ENCODE data around the gene ETNK2.

ETNK2 gene

GRCh38 chr1:204167730-204168129 is 15.9 kb upstream of the ETNK2 start:
- no CpG with 5 or more reads among the region's 5 CpGs for WGBS (ENCODE audit: extremely low coverage, insufficient coverage, insufficient read length)
- Histone ChIP-seq H3K27me3 (ENCODE audit: insufficient read depth, low read length) (no peaks in the 10 kb centered on the region), H3K79me1 (ENCODE audit: low read length) (no peaks in the 10 kb centered on the region), H2AFZ (ENCODE audit: insufficient read depth, low read length, poor library complexity) (no peak overlapping the region), H4K8ac (ENCODE audit: low read depth, low read length) (no peak overlapping the region), H3K18ac (ENCODE audit: low read length) (no peak overlapping the region), H4K12ac (ENCODE audit: low read depth, low read length) (no peak overlapping the region), H3K36me3 (ENCODE audit: control insufficient read depth in 1 of 2, insufficient read depth in 2 of 2, low read length in 2 of 2) (no peaks in the 10 kb centered on the region), H3K4me2 (ENCODE audit: low read length) (no peak overlapping the region), H3K4ac (ENCODE audit: low read depth, low read length) (no peak overlapping the region), H3K9me3 (ENCODE audit: insufficient read depth, low read depth, low read length) (peaks cover 4% of the 10 kb centered on the region), H3K14ac (ENCODE audit: low read length) (no peak overlapping the region), H2BK5ac (ENCODE audit: low read depth, low read length, poor library complexity) (no peak overlapping the region), H3K23ac (ENCODE audit: low read length) (no peak overlapping the region), H3K79me2 (ENCODE audit: control insufficient read depth, insufficient read depth, low read length, poor library complexity) (no peaks in the 10 kb centered on the region), H3K4me1 (ENCODE audit: control insufficient read depth in 1 of 2, insufficient read depth in 2 of 2, low read length in 2 of 2) (peaks cover 2 to 7% of the 10 kb centered on the region in 2 experiments), H2AK5ac (ENCODE audit: low read length) (no peak overlapping the region), H4K91ac (ENCODE audit: low read depth, low read length) (no peak overlapping the region), H3K9ac (ENCODE audit: low read length) (no peak overlapping the region), H3K4me3 (ENCODE audit: low read depth, low read length) (no peak overlapping the region), H2BK12ac (ENCODE audit: low read length) (no peak overlapping the region), H3K27ac (ENCODE audit: low read depth, low read length) (no peak overlapping the region), H2BK120ac (ENCODE audit: insufficient read depth, low read length, poor library complexity) (no peak overlapping the region)
- DNase-seq = no peak

DNA sequence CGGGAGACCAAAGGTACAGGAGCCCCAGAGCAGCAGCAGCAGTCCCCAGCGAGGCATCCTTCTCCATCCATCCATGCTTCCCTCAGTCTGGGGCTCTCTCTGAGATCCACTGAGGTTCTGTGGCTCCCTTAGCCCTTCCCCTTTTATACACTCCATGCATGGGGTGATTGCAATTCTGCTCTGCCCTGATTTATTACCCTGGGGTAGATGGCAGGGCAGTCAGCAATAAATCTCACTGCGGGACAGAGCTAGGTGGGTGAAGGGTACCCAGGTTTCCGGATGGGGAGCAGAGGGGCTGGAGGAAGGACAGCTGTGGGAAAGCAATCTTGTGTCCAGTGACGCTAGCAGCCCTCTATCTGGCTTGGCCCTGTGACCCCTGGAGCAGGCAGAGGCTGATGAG is 14.4 kb upstream of the ETNK2 start, which contains the start of gene REN:
Gene REN (minus strand): TSS at position 119 of the 400 bp plus-strand sequence. CDS start 44 bp downstream, at position 75.
- Histone ChIP-seq H3K9me3 (ENCODE audit: insufficient read depth, low read depth, low read length) (peaks cover 4% of the 10 kb centered on the region), H3K27ac (ENCODE audit: low read depth, low read length) (no peak within 1 kb of the TSS), H3K4ac (ENCODE audit: low read depth, low read length) (no peak within 1 kb of the TSS), H3K14ac (ENCODE audit: low read length) (no peak within 1 kb of the TSS), H3K9ac (ENCODE audit: low read length) (no peak within 1 kb of the TSS), H2AK5ac (ENCODE audit: low read length) (no peak within 1 kb of the TSS), H3K4me1 (ENCODE audit: control insufficient read depth in 1 of 2, insufficient read depth in 2 of 2, low read length in 2 of 2) (no peaks in the 10 kb centered on the region), H2BK120ac (ENCODE audit: insufficient read depth, low read length, poor library complexity) (no peak within 1 kb of the TSS), H2AFZ (ENCODE audit: insufficient read depth, low read length, poor library complexity) (no peak within 1 kb of the TSS), H4K91ac (ENCODE audit: low read depth, low read length) (no peak within 1 kb of the TSS), H4K8ac (ENCODE audit: low read depth, low read length) (no peak within 1 kb of the TSS), H3K23ac (ENCODE audit: low read length) (no peak within 1 kb of the TSS), H2BK5ac (ENCODE audit: low read depth, low read length, poor library complexity) (no peak within 1 kb of the TSS), H4K12ac (ENCODE audit: low read depth, low read length) (no peak within 1 kb of the TSS), H2BK12ac (ENCODE audit: low read length) (no peak within 1 kb of the TSS), H3K79me2 (ENCODE audit: control insufficient read depth, insufficient read depth, low read length, poor library complexity) (no peaks in the 10 kb centered on the region), H3K4me2 (ENCODE audit: low read length) (no peak within 1 kb of the TSS), H3K27me3 (ENCODE audit: insufficient read depth, low read length) (no peaks in the 10 kb centered on the region), H3K18ac (ENCODE audit: low read length) (no peak within 1 kb of the TSS), H3K79me1 (ENCODE audit: low read length) (no peaks in the 10 kb centered on the region), H3K4me3 (ENCODE audit: low read depth, low read length) (no peak within 1 kb of the TSS), H3K36me3 (ENCODE audit: control insufficient read depth in 1 of 2, insufficient read depth in 2 of 2, low read length in 2 of 2) (no peaks in the 10 kb centered on the region)
- DNase-seq = no peak
- WGBS (ENCODE audit: extremely low coverage, insufficient coverage, insufficient read length) = no CpG with 5 or more reads among the region's 5 CpGs

GRCh38 chr1:204162494-204163074 is 10.7 kb upstream of the ETNK2 start:
- no CpG with 5 or more reads among the region's 7 CpGs for WGBS (ENCODE audit: extremely low coverage, insufficient coverage, insufficient read length)
- peak; percentile 85 to 89 for DNase-seq
- H3K18ac ChIP-seq (ENCODE audit: low read length) = no peak overlapping the region

GRCh38 chr1:204161609-204162493 is 10.0 kb upstream of the ETNK2 start:
- Histone ChIP-seq H3K9ac (ENCODE audit: low read length) (no peak overlapping the region), H3K4me3 (ENCODE audit: low read depth, low read length) (no peak overlapping the region), H2AFZ (ENCODE audit: insufficient read depth, low read length, poor library complexity) (no peak overlapping the region), H3K27ac (ENCODE audit: low read depth, low read length) (no peak overlapping the region), H2BK120ac (ENCODE audit: insufficient read depth, low read length, poor library complexity) (no peak overlapping the region), H3K79me1 (ENCODE audit: low read length) (no peaks in the 10 kb centered on the region), H2BK12ac (ENCODE audit: low read length) (peak overlapping the region; percentile 10), H3K4me2 (ENCODE audit: low read length) (no peak overlapping the region), H3K14ac (ENCODE audit: low read length) (no peak overlapping the region), H4K91ac (ENCODE audit: low read depth, low read length) (no peak overlapping the region), H3K36me3 (ENCODE audit: control insufficient read depth in 1 of 2, insufficient read depth in 2 of 2, low read length in 2 of 2) (no peaks in the 10 kb centered on the region), H2AK5ac (ENCODE audit: low read length) (no peak overlapping the region), H4K8ac (ENCODE audit: low read depth, low read length) (no peak overlapping the region), H3K4ac (ENCODE audit: low read depth, low read length) (no peak overlapping the region), H2BK5ac (ENCODE audit: low read depth, low read length, poor library complexity) (no peak overlapping the region), H3K18ac (ENCODE audit: low read length) (no peak overlapping the region), H3K9me3 (ENCODE audit: insufficient read depth, low read depth, low read length) (peaks cover 2% of the 10 kb centered on the region), H4K12ac (ENCODE audit: low read depth, low read length) (no peak overlapping the region), H3K79me2 (ENCODE audit: control insufficient read depth, insufficient read depth, low read length, poor library complexity) (no peaks in the 10 kb centered on the region), H3K4me1 (ENCODE audit: control insufficient read depth in 1 of 2, insufficient read depth in 2 of 2, low read length in 2 of 2) (no peaks in the 10 kb centered on the region), H3K23ac (ENCODE audit: low read length) (no peak overlapping the region), H3K27me3 (ENCODE audit: insufficient read depth, low read length) (no peaks in the 10 kb centered on the region)
- no CpG with 5 or more reads among the region's 14 CpGs for WGBS (ENCODE audit: extremely low coverage, insufficient coverage, insufficient read length)
- no peak for DNase-seq

More at GRCh38 chr1:204162494-204163074, 10.7 kb upstream of the ETNK2 start:
- Histone ChIP-seq H2AK5ac (ENCODE audit: low read length) (no peak overlapping the region), H2BK5ac (ENCODE audit: low read depth, low read length, poor library complexity) (no peak overlapping the region), H2AFZ (ENCODE audit: insufficient read depth, low read length, poor library complexity) (no peak overlapping the region), H2BK12ac (ENCODE audit: low read length) (no peak overlapping the region), H2BK120ac (ENCODE audit: insufficient read depth, low read length, poor library complexity) (no peak overlapping the region), H3K79me2 (ENCODE audit: control insufficient read depth, insufficient read depth, low read length, poor library complexity) (no peaks in the 10 kb centered on the region), H4K8ac (ENCODE audit: low read depth, low read length) (no peak overlapping the region), H3K27me3 (ENCODE audit: insufficient read depth, low read length) (no peaks in the 10 kb centered on the region), H3K4me2 (ENCODE audit: low read length) (no peak overlapping the region), H3K9ac (ENCODE audit: low read length) (no peak overlapping the region), H4K91ac (ENCODE audit: low read depth, low read length) (no peak overlapping the region), H3K4ac (ENCODE audit: low read depth, low read length) (no peak overlapping the region), H3K14ac (ENCODE audit: low read length) (no peak overlapping the region), H3K79me1 (ENCODE audit: low read length) (no peaks in the 10 kb centered on the region), H3K36me3 (ENCODE audit: control insufficient read depth in 1 of 2, insufficient read depth in 2 of 2, low read length in 2 of 2) (no peaks in the 10 kb centered on the region), H3K9me3 (ENCODE audit: insufficient read depth, low read depth, low read length) (peaks cover 2% of the 10 kb centered on the region), H4K12ac (ENCODE audit: low read depth, low read length) (no peak overlapping the region), H3K4me3 (ENCODE audit: low read depth, low read length) (no peak overlapping the region), H3K27ac (ENCODE audit: low read depth, low read length) (no peak overlapping the region), H3K23ac (ENCODE audit: low read length) (no peak overlapping the region), H3K4me1 (ENCODE audit: control insufficient read depth in 1 of 2, insufficient read depth in 2 of 2, low read length in 2 of 2) (no peaks in the 10 kb centered on the region)

Data from trophoblast cell (in vitro differentiated cells and primary cell).